Adrenal gland (tissue), 5 donors: ENCODE measurements around the gene GALNT5.

Experiments used
- CTCF ChIP-seq, 6 experiments: fragments of 450-650 bp in 4 of 6; fragments of 200-600 bp in 2 of 6; sonication (generic) in 1 of 6; IDR thresholded peaks; 1 replicate in 5 of 6; 2 replicates in 1 of 6; pipeline versions ENCODE4 v1.5.1 to v1.8.0; 2016 to 2021; ENCODE audit warnings: antibody characterized with exemption in 6 of 6, mild to moderate bottlenecking in 2 of 6, moderate library complexity in 1 of 6
- POLR2A ChIP-seq, 2 donors: fragments of 450-650 bp; IDR thresholded peaks; one replicate each; pipeline ENCODE4 v1.6.1; 2017; ENCODE audit warnings: antibody characterized with exemption in 2 of 2, mild to moderate bottlenecking in 2 of 2, moderate library complexity in 1 of 2
- donor health status: DM: no; HTN: no; CAD: no.

- TF ChIP-seq CTCF (IDR thresholded peaks at IDR 0.05) = no peak
- TF ChIP-seq POLR2A (IDR thresholded peaks at IDR 0.05) = no peak
Measured at GRCh38 chr2:157231476-157231875, 26.0 kb upstream of the GALNT5 start.
